AG10803 (cell line): Measurements from ENCODE around the gene CSNK1A1L.

ENCODE experiments used
- DNase-seq: peaks from one replicate; pipeline ENCODE4 v3.0.0; 2010; ENCODE audit warnings: low read depth
- H3K4me3 ChIP-seq: 2 replicates; pipeline ENCODE4 v1.5.1; 2011; ENCODE audit warnings: mild to moderate bottlenecking, low read length, control low read depth
- CTCF ChIP-seq: conservative IDR thresholded peaks from 2 replicates; pipeline ENCODE4 v1.5.1; 2011; ENCODE audit warnings: mild to moderate bottlenecking, low read length, control low read depth, inconsistent platforms

CSNK1A1L gene

GRCh38 chr13:37131092-37131491 is 25.6 kb upstream of the CSNK1A1L start:
- no peak overlapping the region for H3K4me3 ChIP-seq
- DNase-seq: no peak
- TF ChIP-seq CTCF: no peak

- no peak overlapping the region for H3K4me3 ChIP-seq
- TF ChIP-seq CTCF: no peak
- DNase-seq: no peak
These were observed 24.4 kb upstream of the CSNK1A1L start for GRCh38 chr13:37129866-37130265.

GRCh38 chr13:37127691-37128241 is 22.3 kb upstream of the CSNK1A1L start:
- TF ChIP-seq CTCF: no peak
- peak; percentile 87 for DNase-seq
- H3K4me3 ChIP-seq: peak overlapping the region; percentile 23

GRCh38 chr13:37123337-37123736 is 17.9 kb upstream of the CSNK1A1L start:
- DNase-seq: no peak
- TF ChIP-seq CTCF: no peak
- H3K4me3 ChIP-seq: no peak overlapping the region

GRCh38 chr13:37118016-37118415 is 12.6 kb upstream of the CSNK1A1L start:
- DNase-seq: no peak
- H3K4me3 ChIP-seq: no peak overlapping the region
- no peak for TF ChIP-seq CTCF

- H3K4me3 ChIP-seq: no peak overlapping the region
- no peak for TF ChIP-seq CTCF
- DNase-seq: no peak
These were observed 8.8 kb upstream of the CSNK1A1L start for GRCh38 chr13:37114250-37114649.

- H3K4me3 ChIP-seq: no peak overlapping the region
- no peak for DNase-seq
- no peak for TF ChIP-seq CTCF
These were observed 8.1 kb upstream of the CSNK1A1L start for GRCh38 chr13:37113534-37113933.
